Right lobe of liver (tissue), 4 donors: ENCODE measurements around the gene BTBD2.

Experiments used
- CTCF ChIP-seq, 4 donors: fragments of 200-600 bp in 3 of 4; fragments of 450-650 bp in 1 of 4; IDR thresholded peaks; one replicate each; pipeline versions ENCODE4 v1.5.1 to v1.8.0; 2016 to 2022; ENCODE audit warnings: antibody characterized with exemption in 4 of 4, mild to moderate bottlenecking in 2 of 4
- POLR2A ChIP-seq: fragments of 450-650 bp; IDR thresholded peaks from one replicate; pipeline ENCODE4 v1.6.1; 2017; ENCODE audit warnings: antibody characterized with exemption, mild to moderate bottlenecking
- donor health status: DM: no; HTN: no; CAD: no.
- donor health status: DM: no; HTN: no; CAD: no.
- donor health status: DM: no; HTN: yes; CAD: no.

- TF ChIP-seq CTCF (IDR thresholded peaks at IDR 0.05) (no peak), POLR2A (no peak)
Measured at GRCh38 chr19:1935484-1936208, 79.9 kb downstream of the BTBD2 start.
